ENCODE data around the gene SPTBN4.
"Not testable (repeated sequence)": the region's sequence is repeated elsewhere in the genome, so short reads cannot be mapped to it uniquely, and the experiment has no call there.

Gene SPTBN4

GRCh38 chr19:40590464-40591265 is 123.9 kb downstream of the SPTBN4 start:
- no peak for DNase-seq

- DNase-seq, result not testable (repeated sequence)
These were observed 124.9 kb downstream of the SPTBN4 start for GRCh38 chr19:40591724-40592123.

GRCh38 chr19:40592170-40592569 is 125.4 kb downstream of the SPTBN4 start:
- peak; percentile 11 for DNase-seq

- DNase-seq, result no peak
These were observed 127.5 kb downstream of the SPTBN4 start for GRCh38 chr19:40594255-40594654.

GRCh38 chr19:40594657-40595091 is 127.9 kb downstream of the SPTBN4 start:
- peak; percentile 21 for DNase-seq

GRCh38 chr19:40596608-40597328 is 130.0 kb downstream of the SPTBN4 start:
- peak; percentile 30 for DNase-seq

GRCh38 chr19:40597329-40597838 is 130.6 kb downstream of the SPTBN4 start:
- no peak for DNase-seq

GRCh38 chr19:40598121-40598917 is 131.5 kb downstream of the SPTBN4 start:
- peak; percentile 77 for DNase-seq

GRCh38 chr19:40598918-40599307 is 132.1 kb downstream of the SPTBN4 start:
- no peak for DNase-seq

- no peak for DNase-seq
These were observed 132.6 kb downstream of the SPTBN4 start for GRCh38 chr19:40599331-40599901.

GRCh38 chr19:40599902-40600569 is 133.2 kb downstream of the SPTBN4 start:
- DNase-seq, result no peak

GRCh38 chr19:40600570-40601133 is 133.9 kb downstream of the SPTBN4 start:
- no peak for DNase-seq

GRCh38 chr19:40601134-40601974 is 134.6 kb downstream of the SPTBN4 start, which contains the start of gene LTBP4:
TSS of gene LTBP4 (plus strand) at chr19:40601369. CDS start at chr19:40601388, 19 bp downstream.
- DNase-seq, result no peak

GRCh38 chr19:40603071-40603388 is 136.2 kb downstream of the SPTBN4 start:
- DNase-seq, result no peak

- peak; percentile 91 for DNase-seq
These were observed 136.8 kb downstream of the SPTBN4 start for GRCh38 chr19:40603389-40604170.

GRCh38 chr19:40604171-40604646 is 137.4 kb downstream of the SPTBN4 start:
- DNase-seq, result no peak

- DNase-seq, result no peak
These were observed 137.9 kb downstream of the SPTBN4 start for GRCh38 chr19:40604647-40605215.

- DNase-seq, result peak; percentile 41
These were observed 138.6 kb downstream of the SPTBN4 start for GRCh38 chr19:40605216-40605971.
